ENCODE measurements around the gene EGFR. TPM values are rescaled to one million over a fixed set of nuclear protein-coding genes. Genes with fewer than 3 reads are reported as not detected.

The EGFR gene
- total RNA-seq, 2 experiments from 2014 or later = not detected

- POLR2A ChIA-PET = no interaction called here
- CTCF ChIA-PET = no interaction called here
Measured at GRCh38 chr7:55223023-55223422, 204.2 kb downstream of the EGFR start.

- ChIA-PET CTCF (no interaction called here), POLR2A (no interaction called here)
Measured at GRCh38 chr7:55224111-55224510, 205.3 kb downstream of the EGFR start.

- CTCF ChIA-PET = no interaction called here
- POLR2A ChIA-PET = no interaction called here
Measured at GRCh38 chr7:55224810-55225209, 206.0 kb downstream of the EGFR start.

- ChIA-PET POLR2A (no interaction called here), CTCF (no interaction called here)
Measured at GRCh38 chr7:55230014-55230413, 211.2 kb downstream of the EGFR start.

GRCh38 chr7:55231736-55232280, 213.0 kb downstream of the EGFR start:
- POLR2A ChIA-PET = no interaction called here
- CTCF ChIA-PET = no interaction called here

DNA sequence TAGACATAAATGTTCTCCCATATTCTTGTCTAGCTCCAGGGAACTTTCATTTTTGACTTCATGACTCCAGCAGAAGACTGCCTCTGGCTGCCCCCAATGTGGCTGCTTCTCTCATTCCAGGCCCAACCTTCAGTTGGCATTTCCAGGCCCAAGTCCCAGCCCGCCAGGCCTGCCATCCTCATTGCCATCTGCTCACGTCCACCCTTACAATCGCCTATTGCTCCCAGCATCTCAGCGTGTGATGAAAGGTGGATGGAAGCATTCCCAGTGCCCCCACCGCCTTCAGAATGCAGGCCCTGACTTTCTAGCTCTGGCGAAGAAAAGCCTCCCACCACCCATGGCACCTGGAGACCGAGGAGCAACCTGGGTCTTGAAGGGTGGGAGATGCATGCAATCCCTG, 214.2 kb downstream of the EGFR start:
- POLR2A ChIA-PET = no interaction called here
- CTCF ChIA-PET = no interaction called here

DNA sequence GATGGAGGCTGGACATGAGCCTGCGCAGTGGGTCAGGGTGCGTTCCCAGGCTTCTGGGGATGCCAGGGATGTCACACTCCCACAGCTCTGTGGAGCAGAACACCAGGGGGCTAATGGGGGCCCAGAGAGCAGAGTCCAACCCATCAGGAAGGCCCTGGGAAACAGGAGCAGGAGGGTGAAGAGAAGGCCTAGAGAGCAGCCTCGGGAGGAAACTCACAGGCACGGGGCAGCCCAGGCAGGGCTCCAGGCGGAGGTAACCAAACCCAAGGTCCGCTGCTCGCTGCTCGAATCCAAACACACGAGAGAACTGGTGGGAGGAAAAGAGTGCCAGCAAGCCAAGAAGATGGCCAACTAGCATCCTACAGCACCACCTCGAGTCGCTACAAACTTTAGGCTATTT, 215.6 kb downstream of the EGFR start:
- POLR2A ChIA-PET = no interaction called here
- CTCF ChIA-PET = no interaction called here

DNA sequence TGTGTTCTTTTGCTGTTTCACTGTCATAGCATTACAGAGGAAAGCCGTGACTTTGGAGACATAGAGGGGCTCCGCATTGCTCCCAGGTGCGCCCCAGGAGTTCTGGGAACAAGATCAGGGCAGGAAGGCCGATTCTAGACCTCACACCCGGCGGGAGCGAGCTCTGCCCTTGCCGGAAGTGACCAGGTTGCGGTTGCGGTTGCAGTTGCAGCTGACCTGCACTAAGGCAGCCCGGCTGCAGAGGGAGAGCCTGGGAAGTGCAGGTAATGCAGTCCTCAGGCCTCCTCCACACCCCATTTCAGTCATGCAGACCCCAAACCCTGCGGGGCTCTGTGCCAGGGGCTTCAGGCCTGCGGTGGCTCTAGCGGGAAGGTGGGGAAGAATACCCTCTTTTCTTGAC, 216.3 kb downstream of the EGFR start:
- ChIA-PET CTCF (no interaction called here), POLR2A (no interaction called here)

DNA sequence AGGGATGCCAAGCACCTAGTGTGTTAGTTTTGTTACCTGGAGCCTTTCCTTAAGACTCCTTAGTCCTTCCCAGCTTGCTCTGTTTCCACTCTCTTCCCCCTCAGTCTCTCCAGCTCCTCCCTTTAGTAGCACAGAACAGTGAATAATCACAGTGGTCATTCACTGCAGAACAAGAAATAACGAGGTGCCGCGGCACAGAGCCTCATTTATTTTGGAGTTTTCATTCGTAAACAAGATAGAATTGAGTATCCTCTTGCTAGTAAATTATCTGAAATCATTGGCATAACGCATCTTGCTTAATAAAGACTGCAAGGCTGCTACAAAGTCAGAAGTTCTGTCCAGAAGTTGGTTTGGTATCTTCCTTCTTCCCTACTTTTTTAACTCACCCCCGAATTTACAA, 217.0 kb downstream of the EGFR start:
- POLR2A ChIA-PET = no interaction called here
- CTCF ChIA-PET = no interaction called here

GRCh38 chr7:55236476-55236875, 217.7 kb downstream of the EGFR start:
- POLR2A ChIA-PET = no interaction called here

DNA sequence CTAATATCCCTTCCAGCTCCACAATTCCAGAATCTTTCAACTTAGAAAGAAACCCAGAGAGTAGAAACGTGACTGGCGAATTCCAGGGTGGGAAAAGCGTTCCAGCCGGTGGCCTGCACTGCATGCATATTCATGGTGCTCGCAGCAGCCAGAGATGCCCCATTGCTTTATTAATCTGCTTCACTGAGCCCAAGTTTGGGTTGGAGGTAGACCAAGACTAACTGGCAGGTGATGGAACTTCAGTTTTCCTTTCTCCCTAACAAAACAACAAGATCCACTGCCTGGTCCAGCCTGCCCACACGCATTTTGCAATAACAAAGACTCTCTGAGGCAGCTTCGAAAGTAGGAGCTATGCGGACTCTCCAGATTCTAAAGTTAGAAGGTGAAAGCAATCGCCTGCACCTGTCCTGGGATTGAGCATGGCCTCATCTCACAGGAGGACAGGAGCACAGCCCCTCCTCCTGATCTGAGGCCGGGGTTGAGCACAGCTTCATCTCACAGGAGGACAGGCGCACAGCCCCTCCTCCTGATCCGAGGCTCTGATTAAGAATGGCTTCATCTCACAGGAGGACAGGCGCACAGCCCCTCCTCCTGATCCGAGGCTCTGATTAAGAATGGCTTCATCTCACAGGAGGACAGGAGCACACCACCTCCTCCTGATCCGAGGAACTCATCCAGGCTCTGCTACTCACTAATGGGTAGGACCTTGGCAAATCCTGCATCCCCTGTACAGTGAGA, 218.5 kb downstream of the EGFR start:
- ChIA-PET POLR2A (no interaction called here), CTCF (no interaction called here)

More at GRCh38 chr7:55236476-55236875, 217.7 kb downstream of the EGFR start:
- CTCF ChIA-PET = no interaction called here

DNA sequence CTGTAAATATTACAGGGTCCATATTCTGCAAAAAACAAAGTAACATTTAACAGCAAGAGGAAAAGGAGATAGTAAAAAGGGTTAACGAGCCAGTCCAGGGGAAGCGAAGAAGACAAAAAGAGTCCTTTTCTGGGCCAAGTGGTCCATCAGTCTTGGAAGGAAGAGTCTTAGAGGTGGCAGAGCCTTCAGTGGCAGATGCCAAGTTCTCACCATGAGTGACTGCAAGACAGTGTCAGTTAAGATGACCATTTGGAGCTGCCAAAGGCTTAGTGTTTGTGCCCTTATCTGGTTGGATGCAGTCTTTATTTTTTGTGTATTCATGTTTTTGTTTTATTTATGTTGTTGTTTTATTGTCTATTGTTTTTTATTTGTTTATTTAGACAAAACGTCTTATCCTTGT, 220.6 kb downstream of the EGFR start:
- POLR2A ChIA-PET = no interaction called here
- CTCF ChIA-PET = no interaction called here

- POLR2A ChIA-PET = no interaction called here
Measured at GRCh38 chr7:55240418-55241142, 221.8 kb downstream of the EGFR start.

DNA sequence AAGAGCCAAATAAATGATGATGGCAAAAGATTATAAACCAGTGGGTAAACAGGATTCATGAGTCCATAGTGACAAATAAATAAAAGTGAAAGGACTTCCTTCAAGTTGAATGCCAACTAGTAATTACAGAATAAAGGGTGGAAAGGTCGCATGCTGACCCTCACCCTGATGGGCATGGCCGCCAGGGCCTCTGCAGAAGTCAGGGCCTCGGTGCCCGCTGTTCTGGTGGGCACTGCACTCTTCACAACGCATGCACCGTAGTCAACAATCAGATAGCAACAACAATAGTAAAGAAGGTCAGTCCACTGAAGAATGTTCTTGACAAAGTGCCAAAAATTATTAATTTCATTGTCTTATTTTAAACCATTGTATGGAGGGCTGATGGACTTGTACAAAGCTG, 223.1 kb downstream of the EGFR start:
- ChIA-PET POLR2A (no interaction called here), CTCF (no interaction called here)

More at GRCh38 chr7:55240418-55241142, 221.8 kb downstream of the EGFR start:
- CTCF ChIA-PET = interaction anchor here (0.6 kb wide), 1 partner anchor 740 kb away, joined by 3 read pairs; no protein-coding TSS in a partner anchor

DNA sequence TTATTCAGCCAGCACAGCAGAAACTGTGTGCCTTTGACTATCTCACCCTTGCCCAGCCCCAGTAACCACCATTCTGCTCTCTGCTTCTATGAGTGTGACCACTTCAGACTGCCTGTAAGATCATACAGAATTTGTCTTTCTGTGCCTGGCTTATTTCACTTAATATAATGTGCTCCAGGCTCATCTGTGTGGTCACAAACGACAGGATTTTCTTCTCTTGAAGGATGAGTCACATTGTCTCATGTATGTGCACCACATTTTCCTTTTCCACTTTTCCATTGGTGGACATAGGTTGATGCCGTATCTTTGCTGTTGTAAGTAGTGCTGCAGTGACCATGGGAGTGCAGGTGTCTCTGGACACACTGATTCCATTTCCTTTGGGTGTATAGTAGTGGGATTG, 223.8 kb downstream of the EGFR start:
- ChIA-PET CTCF (no interaction called here), POLR2A (no interaction called here)

DNA sequence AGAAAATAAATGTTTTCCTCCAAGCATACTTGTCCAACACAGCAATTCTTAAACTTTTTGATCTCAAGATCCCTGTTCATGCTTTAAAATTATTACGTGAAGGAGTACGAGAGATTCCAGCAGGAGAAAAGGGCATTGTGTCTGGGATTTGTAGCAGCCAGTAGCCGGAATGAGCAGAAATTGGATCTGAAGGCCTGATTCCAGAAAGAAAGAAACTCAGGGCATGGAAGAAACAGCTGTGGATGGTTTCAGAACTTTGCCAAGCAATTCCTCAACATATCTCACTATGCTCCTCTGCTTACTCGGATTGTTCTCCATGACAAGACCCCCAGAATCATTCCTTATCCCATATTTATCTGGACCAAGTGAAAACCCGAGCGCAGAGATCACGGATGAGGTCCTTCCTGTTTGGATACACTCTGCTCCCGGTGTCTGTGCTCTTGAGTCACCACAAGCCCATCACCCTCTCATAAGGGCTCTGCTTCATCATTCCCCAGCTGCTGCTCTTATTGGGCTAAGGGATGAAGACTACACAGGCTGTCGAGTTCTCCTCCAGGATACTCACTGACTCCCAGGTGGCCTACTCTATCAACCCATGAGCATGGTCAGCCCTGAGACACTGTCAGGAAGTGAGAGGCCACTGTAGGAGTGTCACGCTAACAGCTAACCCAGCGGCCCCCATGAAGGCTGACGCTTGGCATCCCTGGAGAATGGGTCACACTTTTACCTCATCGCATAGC, 225.4 kb downstream of the EGFR start:
- ChIA-PET CTCF (no interaction called here), POLR2A (no interaction called here)

- CTCF ChIA-PET = interaction anchor here (0.7 kb wide), 1 partner anchor 170 kb away, joined by 3 read pairs; no protein-coding TSS in a partner anchor
- POLR2A ChIA-PET = no interaction called here
Measured at GRCh38 chr7:55245271-55245723, 226.5 kb downstream of the EGFR start.

- ChIA-PET POLR2A (no interaction called here), CTCF (interaction anchor here (0.5 to 0.7 kb wide), 2 partner anchors 170 to 872 kb away, joined by 3 read pairs; no protein-coding TSS in a partner anchor)
Measured at GRCh38 chr7:55246171-55246570, 227.4 kb downstream of the EGFR start.

DNA sequence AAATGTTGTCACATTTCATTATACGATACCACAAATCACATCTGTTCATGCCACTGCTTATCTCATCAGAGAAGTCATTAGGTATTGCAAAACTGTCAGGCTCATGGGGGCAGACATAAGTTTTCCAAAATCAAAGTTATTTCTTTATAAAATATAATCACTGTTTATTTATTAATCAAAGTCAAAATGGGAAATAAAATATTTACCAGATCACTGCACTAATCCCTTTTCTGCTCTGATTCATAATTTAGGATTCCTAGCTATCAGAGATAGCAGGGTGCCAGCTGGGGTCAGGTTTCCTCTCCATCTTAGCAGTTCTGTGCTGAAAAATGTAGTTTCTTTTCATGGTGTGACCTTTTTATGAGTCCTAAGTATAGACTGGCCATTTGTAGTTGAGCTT, 228.6 kb downstream of the EGFR start:
- POLR2A ChIA-PET = no interaction called here
- CTCF ChIA-PET = no interaction called here

- CTCF ChIA-PET = no interaction called here
- POLR2A ChIA-PET = no interaction called here
Measured at GRCh38 chr7:55248526-55248925, 229.7 kb downstream of the EGFR start.

DNA sequence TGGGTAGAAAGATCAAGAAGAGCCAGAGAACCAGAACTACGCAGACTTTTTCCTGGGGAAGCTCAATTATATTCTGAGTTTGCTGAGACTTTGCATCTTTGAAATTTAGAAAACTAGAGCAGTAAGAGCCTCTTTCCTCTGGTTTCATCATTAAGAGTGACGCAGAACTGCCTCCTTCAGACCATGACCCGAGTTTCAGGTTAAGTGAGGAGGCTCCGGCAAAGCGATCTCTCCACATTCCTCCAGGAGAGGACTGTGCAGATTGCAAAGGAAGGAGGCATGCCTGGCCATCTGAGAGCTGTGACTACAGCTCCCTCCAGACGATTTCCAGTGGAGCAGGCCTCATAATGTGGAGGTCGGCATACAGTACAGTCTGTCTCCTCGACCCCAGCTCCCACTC, 230.5 kb downstream of the EGFR start:
- POLR2A ChIA-PET = no interaction called here

More for the DNA sequence above, 230.5 kb downstream of the EGFR start:
- CTCF ChIA-PET = no interaction called here
